K562 (cell line): ENCODE data around the gene POLN. TPM values are rescaled to one million over a fixed set of nuclear protein-coding genes. Genes with fewer than 3 reads are reported as not detected.
A peak's percentile ranks its signal among the peaks of the same experiment; 100 is the strongest.

Source experiments
- ATAC-seq: fragments of 200-7000 bp; cut with Tn5 transposase; 3 replicates; pipeline ENCODE4 v1.9.1; 2020; ENCODE audit warnings: moderate library complexity
- BruUV-seq: library from RNA; stranded (reverse); fragments of 400-500 nt; replicated peaks from 2 replicates; lab custom pipeline; 2021; lab: Mats Ljungman, UMichigan
- CTCF ChIA-PET: fragments of 300-600 bp; formaldehyde crosslinking; extraction: SDS; loops from one replicate; lab custom pipeline; 2021; ENCODE audit warnings: low intra/inter-chr PET ratio; lab: Yijun Ruan, JAX
- POLR2A ChIA-PET: fragments of 300-600, 350-650 bp; sonication (Branson Sonifier 250); formaldehyde crosslinking; extraction: SDS; loops from one replicate; lab custom pipeline; 2021; ENCODE audit warnings: antibody characterized with exemption, inconsistent platforms; lab: Yijun Ruan, JAX
- DNase-seq, 4 experiments: peaks; one replicate each; pipeline versions ENCODE4 v3.0.0 to v3.0.0-alpha.2; 2011 to 2018; ENCODE audit warnings: low spot score in 3 of 4, mixed read lengths in 3 of 4; ENCODE audit errors: extremely low read depth in 1 of 4
- FAIRE-seq: peaks from 2 replicates; lab custom pipeline; 2011; peaks lifted over from hg19 to GRCh38; lab: Jason Lieb, UNC
- H2AFZ ChIP-seq: 2 replicates; pipeline ENCODE4 v1.6.0; 2011; ENCODE audit warnings: low read depth, low read length, control low read depth, inconsistent platforms
- H3K27ac ChIP-seq: fragments of 200-600 bp; 3 replicates; pipeline ENCODE4 v1.8.0; 2011; ENCODE audit warnings: low read depth, mild to moderate bottlenecking, control low read depth, inconsistent platforms, low read length, moderate library complexity, mixed read lengths; ENCODE audit errors: extremely low read depth
- H3K27me3 ChIP-seq, 2 experiments: fragments of 300-600 bp in 1 of 2; 2 replicates in 1 of 2; 3 replicates in 1 of 2; pipeline versions ENCODE4 v1.6.0 to v1.8.0; 2011; ENCODE audit warnings: inconsistent platforms in 2 of 2, low read length in 2 of 2, mild to moderate bottlenecking in 1 of 2, mixed read lengths in 1 of 2, moderate library complexity in 1 of 2; ENCODE audit not compliant: control insufficient read depth in 2 of 2, insufficient read depth in 2 of 2
- H3K36me3 ChIP-seq: fragments of 300-600 bp; 3 replicates; pipeline ENCODE4 v1.8.0; 2011; ENCODE audit warnings: mild to moderate bottlenecking, low read length, inconsistent platforms; ENCODE audit not compliant: control insufficient read depth, insufficient read depth
- H3K4me1 ChIP-seq, 2 experiments: fragments of 200-600 bp in 1 of 2; replicated peaks in 1 of 2; 2 replicates in 1 of 2; 3 replicates in 1 of 2; pipeline versions ENCODE4 v1.5.1 to v1.8.0; 2011; ENCODE audit warnings: inconsistent platforms in 2 of 2, low read length in 2 of 2, mild to moderate bottlenecking in 1 of 2, mixed read lengths in 1 of 2, moderate library complexity in 1 of 2; ENCODE audit not compliant: control insufficient read depth in 2 of 2, insufficient read depth in 2 of 2
- H3K4me2 ChIP-seq: 2 replicates; pipeline ENCODE4 v1.6.1; 2011; ENCODE audit warnings: low read length, control low read depth, inconsistent platforms, mixed read lengths; ENCODE audit not compliant: insufficient read depth
- H3K4me3 ChIP-seq: fragments of 200-600 bp; sonication (generic), shearing (Covaris generic); 2 replicates; pipeline ENCODE4 v1.5.1; 2016; ENCODE audit warnings: control low read depth, inconsistent platforms
- H3K79me2 ChIP-seq: fragments of 200-600 bp; 3 replicates; pipeline ENCODE4 v1.8.0; 2011; ENCODE audit warnings: low read length, inconsistent platforms; ENCODE audit not compliant: control insufficient read depth, insufficient read depth
- H3K9ac ChIP-seq, 2 experiments: 2 replicates each; pipeline versions ENCODE4 v1.6.0 to v1.6.1; 2011; ENCODE audit warnings: low read depth in 2 of 2, low read length in 2 of 2, control low read depth in 1 of 2, inconsistent platforms in 1 of 2, mild to moderate bottlenecking in 1 of 2, mixed read lengths in 1 of 2; ENCODE audit not compliant: insufficient read depth in 1 of 2
- H3K9me1 ChIP-seq: one replicate; pipeline ENCODE4 v1.6.0; 2011; ENCODE audit warnings: inconsistent platforms, mild to moderate bottlenecking, low read length, moderate library complexity; ENCODE audit not compliant: control insufficient read depth, insufficient read depth
- H3K9me3 ChIP-seq: replicated peaks from 2 replicates; pipeline ENCODE4 v1.5.1; 2011; ENCODE audit warnings: low read depth, low read length, inconsistent platforms; ENCODE audit not compliant: control insufficient read depth, insufficient read depth
- H4K20me1 ChIP-seq: replicated peaks from 2 replicates; pipeline ENCODE4 v1.6.1; 2011; ENCODE audit warnings: low read length, inconsistent platforms, mixed read lengths; ENCODE audit not compliant: control insufficient read depth, insufficient read depth
- ETS1 ChIP-seq: conservative IDR thresholded peaks from 2 replicates; pipeline ENCODE4 v1.6.1; 2011; ENCODE audit warnings: low read depth, mild to moderate bottlenecking, low read length; ENCODE audit not compliant: control insufficient read depth
- FOXK1 ChIP-seq: sonication (generic); formaldehyde crosslinking; IDR thresholded peaks from 2 replicates; pipeline ENCODE4 v1.8.0; 2022; ENCODE audit warnings: missing genetic modification reagents, mild to moderate bottlenecking, borderline replicate concordance
- FOXP1 ChIP-seq: sonication (generic); formaldehyde crosslinking; IDR thresholded peaks from 2 replicates; pipeline ENCODE4 v1.8.0; 2022; ENCODE audit warnings: mild to moderate bottlenecking, missing genetic modification reagents
- L3MBTL2 ChIP-seq: fragments of 450-650 bp; IDR thresholded peaks from 2 replicates; pipeline ENCODE4 v1.6.1; 2016; ENCODE audit warnings: mild to moderate bottlenecking, moderate library complexity
- NCOR1 ChIP-seq: fragments of 450-650 bp; IDR thresholded peaks from 2 replicates; pipeline ENCODE4 v1.6.1; 2016; ENCODE audit warnings: mild to moderate bottlenecking, moderate library complexity
- NFIC ChIP-seq: fragments of 450-650 bp; IDR thresholded peaks from 2 replicates; pipeline ENCODE4 v1.6.1; 2017; ENCODE audit warnings: mild to moderate bottlenecking, inconsistent platforms
- PBX2 ChIP-seq, 2 experiments: IDR thresholded peaks in 1 of 2; conservative IDR thresholded peaks in 1 of 2; 2 replicates each; pipeline ENCODE4 v1.6.1; 2016; ENCODE audit warnings: low read depth in 2 of 2, mild to moderate bottlenecking in 1 of 2, missing compliant biosample characterization in 1 of 2, missing genetic modification characterization in 1 of 2, moderate library complexity in 1 of 2
- SMAD4 ChIP-seq: fragments of 250-450 bp; sonication (Bioruptor Pico); conservative IDR thresholded peaks from 2 replicates; pipeline ENCODE4 v1.8.0; 2021; ENCODE audit warnings: inconsistent platforms, mild to moderate bottlenecking, moderate library complexity
- TAL1 ChIP-seq: fragments of 450-650 bp; IDR thresholded peaks from 2 replicates; pipeline ENCODE4 v1.6.1; 2016; ENCODE audit warnings: mild to moderate bottlenecking
- ZBTB2 ChIP-seq: fragments of 450-650 bp; IDR thresholded peaks from 2 replicates; pipeline ENCODE4 v1.6.1; 2016; ENCODE audit warnings: antibody characterized with exemption
- ZFPM2 ChIP-seq: fragments of 250-450 bp; sonication (Bioruptor Pico); IDR thresholded peaks from 2 replicates; pipeline ENCODE4 v1.5.1; 2022; ENCODE audit warnings: mild to moderate bottlenecking
- ZNF41 ChIP-seq: fragments of 250-450 bp; sonication (Bioruptor Pico); conservative IDR thresholded peaks from 2 replicates; pipeline ENCODE4 v1.4.0; 2020; ENCODE audit warnings: mild to moderate bottlenecking
- WGBS: fragments of 100-300 bp; shearing (Covaris generic); methylation state at CpG from one replicate; pipeline ENCODE4 v1.1.6; 2016; ENCODE audit warnings: low coverage, mixed read lengths; ENCODE audit not compliant: insufficient coverage; ENCODE audit errors: missing lambda C conversion rate; 5-methylcytosine and 5-hydroxymethylcytosine counted together
- in situ Hi-C: fragments of 300-500 bp; cut with MboI; formaldehyde crosslinking; loops from 4 replicates; pipeline ENCODE4 v1.15.0; 2018; ENCODE audit warnings: inconsistent platforms, mixed read lengths
- intact Hi-C: fragments of 100-400 bp; cut with micrococcal nuclease; formaldehyde crosslinking; loops from 2 replicates; pipeline ENCODE4 v1.14.2; 2022
- polyA plus RNA-seq, 8 experiments: library from polyadenylated mRNA; depleted of rRNA in 4 of 8; stranded (reverse) in 5 of 8; unstranded in 3 of 8; fragments of >200 nt; fragmentation: Nextera tagmentation in 2 of 8; fragmentation: Illumina TruSeq in 1 of 8; extraction: Ambion mirVana in 2 of 8; extraction: Trizol in 1 of 8; gene quantifications; 2 replicates each; pipeline versions ENCODE4 v1.2.1 to v1.2.3, GENCODE V29; 2011 to 2014; ENCODE audit warnings: inconsistent platforms in 1 of 8, missing spikeins in 1 of 8
- total RNA-seq, 7 experiments: library from RNA; depleted of rRNA in 6 of 7; stranded (reverse); fragments of >200 nt in 6 of 7; fragmentation: Illumina TruSeq in 2 of 7; extraction: Trizol in 2 of 7; gene quantifications; 2 replicates each; pipeline versions ENCODE4 v1.2.1 to v1.2.3, GENCODE V29; 2011 to 2021; ENCODE audit warnings: low replicate concordance in 1 of 7

The POLN gene
- total and polyA plus RNA-seq, 9 of the 15 experiments (the other 6 are each of a cell fraction or from before 2014, with no cell fraction given) = 0.08 to 0.91 (median 0.32) TPM

- Histone ChIP-seq H3K4me2 (peak overlapping the region; percentile 58), H3K9ac (peak overlapping the region in 1 of 2 experiments; percentile 75; a peak in 2 of 4 replicates), H3K36me3 (peaks cover 12% of the 10 kb centered on the region; the same call in 1 of the 3 replicates), H3K9me3 (no peaks in the 10 kb centered on the region), H3K79me2 (no peaks in the 10 kb centered on the region), H3K27me3 (no peaks in the 10 kb centered on the region), H3K4me1 (peaks cover 5 to 67% of the 10 kb centered on the region in 2 experiments; a peak in 4 of 5 replicates), H3K4me3 (no peak overlapping the region), H4K20me1 (no peaks in the 10 kb centered on the region), H3K9me1 (no peaks in the 10 kb centered on the region), H2AFZ (peak overlapping the region; percentile 52; the same call in 1 of the 2 replicates), H3K27ac (no peak overlapping the region)
- CTCF ChIA-PET = no interaction called here
- POLR2A ChIA-PET = no interaction called here
- DNase-seq (peak; percentile 67 to 81 (median 76)), FAIRE-seq (peak; percentile 85), ATAC-seq (peak; percentile 88)
- in situ Hi-C loops (no loop called here), intact Hi-C loops (no loop called here)
- 14% methylated on average over 14 of the region's 24 CpGs for WGBS
- BruUV-seq = no TSS peak
- no peak for TF ChIP-seq ETS1
- TF ChIP-seq TAL1 = peak; percentile 77
- 0 out of 2 replicates have a peak, but pooled peaks have one; percentile 34 for TF ChIP-seq FOXP1 (CRISPR knock-in tag)
- 0 out of 2 replicates have a peak, but pooled peaks have one; percentile 10 for TF ChIP-seq L3MBTL2
- no peak for TF ChIP-seq ZFPM2 (CRISPR knock-in tag)
- TF ChIP-seq ZNF41 (CRISPR knock-in tag) = no peak
- TF ChIP-seq PBX2 (CRISPR knock-in tag; IDR thresholded peaks at IDR 0.05; ENCODE audit: low read depth) = no peak
- TF ChIP-seq PBX2 (tag; conservative IDR thresholded peaks at IDR 0.05; ENCODE audit: low read depth) = no peak
- no peak for TF ChIP-seq FOXK1
- TF ChIP-seq NFIC = peak; percentile 73
- TF ChIP-seq SMAD4 (CRISPR knock-in tag) = peak; percentile 72
- peak; percentile 86 for TF ChIP-seq NCOR1
- 0 out of 2 replicates have a peak, but pooled peaks have one; percentile 33 for TF ChIP-seq ZBTB2
Observed at GRCh38 chr4:2273657-2274319, 31.9 kb upstream of the POLN start.
